Peyer's patch (tissue), 4 donors: ENCODE results near the gene FSIP1. TPM values are rescaled to one million over a fixed set of nuclear protein-coding genes. Genes with fewer than 3 reads are reported as not detected.
"Not testable (repeated sequence)": the region's sequence is repeated elsewhere in the genome, so short reads cannot be mapped to it uniquely, and the experiment has no call there.

Source experiments
- DNase-seq, 3 donors: peaks; one replicate each; pipeline ENCODE4 v3.0.0-alpha.2; 2017 to 2019
- H3K27ac ChIP-seq, 4 donors: fragments of 200-600 bp; sonication (generic); one replicate each; pipeline ENCODE4 v1.5.1; 2016 to 2019
- H3K27me3 ChIP-seq, 2 donors: fragments of 200-600 bp; sonication (generic); one replicate each; pipeline ENCODE4 v1.5.1; 2019
- H3K36me3 ChIP-seq, 3 donors: fragments of 200-600 bp; sonication (generic); one replicate each; pipeline ENCODE4 v1.5.1; 2016 to 2019
- H3K4me1 ChIP-seq, 4 donors: fragments of 200-600 bp; sonication (generic); one replicate each; pipeline ENCODE4 v1.5.1; 2016 to 2019
- H3K4me3 ChIP-seq, 4 donors: fragments of 200-600 bp; sonication (generic); 1 replicate in 3 of 4; 2 replicates in 1 of 4; pipeline ENCODE4 v1.5.1; 2016 to 2019; ENCODE audit warnings: mild to moderate bottlenecking in 1 of 4
- H3K9me3 ChIP-seq, 4 donors: fragments of 200-600 bp; sonication (generic); one replicate each; pipeline ENCODE4 v1.5.1; 2016 to 2019; ENCODE audit warnings: mild to moderate bottlenecking in 1 of 4
- CTCF ChIP-seq, 6 experiments: fragments of 450-650 bp in 4 of 6; fragments of 200-600 bp in 2 of 6; sonication (generic) in 1 of 6; IDR thresholded peaks; one replicate each; pipeline ENCODE4 v1.5.1; 2017 to 2019; ENCODE audit warnings: antibody characterized with exemption in 6 of 6, mild to moderate bottlenecking in 3 of 6, moderate library complexity in 1 of 6
- POLR2A ChIP-seq, 2 donors: fragments of 450-650 bp; IDR thresholded peaks; one replicate each; pipeline ENCODE4 v1.5.1; 2017; ENCODE audit warnings: antibody characterized with exemption in 2 of 2, mild to moderate bottlenecking in 2 of 2, moderate library complexity in 2 of 2
- total RNA-seq, 4 donors: library from RNA; depleted of rRNA; stranded (reverse); fragments of >200 nt; gene quantifications; one replicate each; pipeline ENCODE4 v1.1.0, GENCODE V29; 2016

FSIP1 gene
- total RNA-seq, 4 donors from 2014 or later: not detected

- Histone ChIP-seq H3K27me3 (no peaks in the 10 kb centered on the region), H3K36me3 (no peaks in the 10 kb centered on the region), H3K9me3 (no peaks in the 10 kb centered on the region), H3K4me1 (no peaks in the 10 kb centered on the region), H3K27ac (no peak overlapping the region), H3K4me3 (no peak overlapping the region)
- TF ChIP-seq CTCF (IDR thresholded peaks at IDR 0.05): no peak
- no peak for TF ChIP-seq POLR2A (IDR thresholded peaks at IDR 0.05)
- DNase-seq: no peak
Measured at GRCh38 chr15:39820050-39820602, 37.5 kb upstream of the FSIP1 start.

GRCh38 chr15:39819533-39819932 lies 36.9 kb upstream of the FSIP1 start:
- no peak for DNase-seq

DNA sequence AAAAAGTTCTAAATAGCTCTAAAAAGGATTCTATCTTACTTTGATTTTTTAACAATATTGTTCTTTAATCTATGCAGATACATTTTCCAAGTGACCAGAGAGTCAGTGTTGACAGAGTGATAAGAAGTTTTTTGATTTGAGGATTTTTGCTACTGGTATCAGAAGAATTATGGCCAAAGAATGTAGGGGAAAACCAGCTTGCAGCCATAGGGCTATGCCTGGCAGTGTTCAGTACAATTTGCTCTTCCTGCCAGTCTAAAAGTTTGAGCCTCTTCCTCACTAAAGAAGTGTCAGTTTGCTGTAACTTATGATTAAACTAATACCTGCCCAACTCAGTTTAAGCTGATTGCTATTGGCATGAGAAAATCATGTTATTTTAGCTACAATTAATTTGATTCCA lies 35.3 kb upstream of the FSIP1 start:
- Histone ChIP-seq H3K27ac (no peak overlapping the region), H3K4me1 (no peaks in the 10 kb centered on the region), H3K9me3 (no peaks in the 10 kb centered on the region), H3K36me3 (no peaks in the 10 kb centered on the region), H3K4me3 (no peak overlapping the region), H3K27me3 (no peaks in the 10 kb centered on the region)
- no peak for DNase-seq
- no peak for TF ChIP-seq CTCF (IDR thresholded peaks at IDR 0.05)
- no peak for TF ChIP-seq POLR2A (IDR thresholded peaks at IDR 0.05)

More at GRCh38 chr15:39819533-39819932, 36.9 kb upstream of the FSIP1 start:
- Histone ChIP-seq H3K27me3 (no peaks in the 10 kb centered on the region), H3K9me3 (no peaks in the 10 kb centered on the region), H3K4me3 (no peak overlapping the region), H3K36me3 (no peaks in the 10 kb centered on the region), H3K27ac (no peak overlapping the region), H3K4me1 (no peaks in the 10 kb centered on the region)
- TF ChIP-seq CTCF (IDR thresholded peaks at IDR 0.05) (no peak), POLR2A (IDR thresholded peaks at IDR 0.05) (no peak)

- DNase-seq: no peak
- TF ChIP-seq CTCF (IDR thresholded peaks at IDR 0.05) (no peak), POLR2A (IDR thresholded peaks at IDR 0.05) (no peak)
- no peaks in the 10 kb centered on the region for H3K27me3 ChIP-seq
Measured at GRCh38 chr15:39814489-39814888, 31.8 kb upstream of the FSIP1 start.

DNA sequence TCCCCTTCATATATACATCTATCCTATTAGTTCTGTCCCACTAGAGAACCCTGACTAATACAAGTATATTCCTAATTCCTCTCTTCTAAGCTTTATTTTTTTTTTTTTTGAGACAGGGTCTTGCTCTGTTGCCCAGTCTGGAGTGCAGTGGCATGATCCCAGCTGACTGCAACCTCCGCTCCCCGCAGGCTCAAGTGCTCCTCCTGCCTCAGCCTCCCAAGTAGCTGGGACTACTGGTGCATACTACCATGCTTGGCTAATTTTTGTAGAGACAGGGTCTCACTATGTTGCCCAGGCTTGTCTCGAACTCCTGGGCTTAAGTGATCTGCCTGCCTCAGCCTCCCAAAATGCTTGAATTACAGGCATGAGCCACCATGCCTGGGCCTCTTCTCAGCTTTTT lies 30.0 kb upstream of the FSIP1 start:
- not testable (repeated sequence) for H3K36me3 ChIP-seq, H3K4me1 ChIP-seq, H3K27me3 ChIP-seq, H3K9me3 ChIP-seq, H3K27ac ChIP-seq, DNase-seq, H3K4me3 ChIP-seq

More at GRCh38 chr15:39814489-39814888, 31.8 kb upstream of the FSIP1 start:
- H3K27ac ChIP-seq: no peak overlapping the region
- no peak overlapping the region for H3K4me3 ChIP-seq
- no peaks in the 10 kb centered on the region for H3K4me1 ChIP-seq
- no peaks in the 10 kb centered on the region for H3K36me3 ChIP-seq
- H3K9me3 ChIP-seq: no peaks in the 10 kb centered on the region

- Histone ChIP-seq H3K27ac (no peak overlapping the region), H3K27me3 (no peaks in the 10 kb centered on the region), H3K4me3 (no peak overlapping the region), H3K9me3 (no peaks in the 10 kb centered on the region), H3K4me1 (no peaks in the 10 kb centered on the region), H3K36me3 (no peaks in the 10 kb centered on the region)
- no peak for TF ChIP-seq CTCF (IDR thresholded peaks at IDR 0.05)
- no peak for TF ChIP-seq POLR2A (IDR thresholded peaks at IDR 0.05)
- DNase-seq: no peak
Measured at GRCh38 chr15:39808909-39809308, 26.3 kb upstream of the FSIP1 start.
